NCI-H1436 (cell line): Measurements from ENCODE around the gene CHST4.
"Not testable (repeated sequence)": the region's sequence is repeated elsewhere in the genome, so short reads cannot be mapped to it uniquely, and the experiment has no call there.

Experiments used
- DNase-seq: peaks from one replicate; lab custom pipeline; 2025; lab: John Stamatoyannopoulos, UW

The CHST4 gene

GRCh38 chr16:71570144-71570543 lies 43.9 kb downstream of the CHST4 start:
- DNase-seq = no peak

- DNase-seq = no peak
These were observed 46.4 kb downstream of the CHST4 start for GRCh38 chr16:71572497-71573116.

GRCh38 chr16:71573387-71574094 lies 47.3 kb downstream of the CHST4 start:
- DNase-seq = no peak

GRCh38 chr16:71574702-71575101 lies 48.5 kb downstream of the CHST4 start:
- DNase-seq = no peak

- no peak for DNase-seq
These were observed 50.7 kb downstream of the CHST4 start, which contains the start of gene TAT for GRCh38 chr16:71576971-71577370. TAT (minus strand) TSS chr16:71577092; CDS start chr16:71576415, 677 bp downstream.

- DNase-seq = not testable (repeated sequence)
These were observed 56.3 kb downstream of the CHST4 start for GRCh38 chr16:71582553-71582848.

- no peak for DNase-seq
These were observed 58.5 kb downstream of the CHST4 start for GRCh38 chr16:71584543-71585317.

GRCh38 chr16:71585318-71585703 lies 59.1 kb downstream of the CHST4 start:
- no peak for DNase-seq
